Lower leg skin (tissue), 4 donors: Measurements from ENCODE around the gene STX11. TPM values are rescaled to one million over a fixed set of nuclear protein-coding genes. Genes with fewer than 3 reads are reported as not detected.
"Not testable (repeated sequence)": the region's sequence is repeated elsewhere in the genome, so short reads cannot be mapped to it uniquely, and the experiment has no call there.

ENCODE experiments used
- DNase-seq, 2 donors: peaks; one replicate each; pipeline ENCODE4 v3.0.0-alpha.2; 2019; ENCODE audit warnings: low spot score in 2 of 2
- H3K4me3 ChIP-seq: fragments of 200-600 bp; sonication (generic); 2 replicates; pipeline ENCODE4 v1.5.1; 2017; ENCODE audit warnings: mild to moderate bottlenecking, low read depth; ENCODE audit not compliant: poor library complexity, severe bottlenecking
- POLR2A ChIP-seq, 2 donors: fragments of 450-650 bp; IDR thresholded peaks; one replicate each; pipeline ENCODE4 v1.6.1; 2016 to 2017; ENCODE audit warnings: antibody characterized with exemption in 2 of 2, mild to moderate bottlenecking in 1 of 2, moderate library complexity in 1 of 2
- WGBS, 2 donors: methylation state at CpG; one replicate each; pipeline ENCODE4 v1.1.5; 2018; 5-methylcytosine and 5-hydroxymethylcytosine counted together
- intact Hi-C: fragments of 100-400 bp; cut with DNase I; formaldehyde crosslinking; loops from one replicate; pipeline ENCODE4 v1.15.0; 2023; ENCODE audit warnings: low total_unique reads
- total RNA-seq, 4 donors: library from RNA; depleted of rRNA; stranded (reverse); fragments of >200 nt; gene quantifications; one replicate each; pipeline ENCODE4 v1.1.0, GENCODE V29; 2016
- TF ChIP-seq, protein P1 (sequence below), 3 donors: fragments of 450-650 bp; IDR thresholded peaks; one replicate each; pipeline ENCODE4 v1.5.1; 2016; ENCODE audit warnings: antibody characterized with exemption in 3 of 3, mild to moderate bottlenecking in 3 of 3, moderate library complexity in 2 of 3

STX11 gene
- total RNA-seq, 4 donors from 2014 or later = 14.4 to 34.3 (median 19.3) TPM

DNA sequence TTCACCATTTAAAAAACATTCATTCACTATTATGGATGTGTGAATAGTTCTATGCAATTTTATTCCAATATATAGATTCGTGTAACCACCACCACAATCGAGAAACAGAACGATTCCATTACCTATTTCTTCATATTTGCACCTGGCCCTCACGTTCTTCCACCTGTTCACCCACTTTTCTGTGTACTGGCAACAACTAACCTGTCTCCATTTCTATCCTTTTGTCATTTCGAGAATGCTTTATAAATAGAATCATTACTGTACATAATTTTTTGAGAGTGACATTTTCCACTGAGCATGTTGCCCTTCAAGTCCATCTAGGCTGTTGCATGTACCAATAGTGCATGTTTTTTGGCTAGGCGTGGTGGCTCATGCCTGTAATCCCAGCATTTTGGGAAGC lies 23.2 kb upstream of the STX11 start:
- intact Hi-C loops = no loop called here
- 84% methylated on average over 6 of the region's 6 CpGs for WGBS, 2 donors

DNA sequence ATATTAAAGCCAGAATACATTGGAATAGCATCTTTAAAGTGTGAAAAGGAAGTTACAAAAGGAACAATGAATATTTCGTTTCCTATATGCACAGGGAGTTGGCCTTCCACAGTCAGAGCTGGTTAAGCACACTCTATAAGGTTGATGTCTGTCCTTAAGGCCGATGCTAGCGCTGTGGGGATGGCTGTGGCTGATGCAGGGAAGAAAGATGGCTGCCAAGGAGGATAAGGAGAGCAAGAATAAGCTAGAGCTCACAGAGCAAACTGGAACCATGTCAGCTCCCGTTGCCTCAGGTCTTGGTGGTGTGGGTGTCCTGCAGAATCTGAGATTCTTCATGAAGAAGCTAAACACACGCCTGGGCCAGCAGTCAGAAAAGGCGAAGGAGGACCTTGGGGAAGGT lies 20.8 kb upstream of the STX11 start:
- TF ChIP-seq, protein P1, sequence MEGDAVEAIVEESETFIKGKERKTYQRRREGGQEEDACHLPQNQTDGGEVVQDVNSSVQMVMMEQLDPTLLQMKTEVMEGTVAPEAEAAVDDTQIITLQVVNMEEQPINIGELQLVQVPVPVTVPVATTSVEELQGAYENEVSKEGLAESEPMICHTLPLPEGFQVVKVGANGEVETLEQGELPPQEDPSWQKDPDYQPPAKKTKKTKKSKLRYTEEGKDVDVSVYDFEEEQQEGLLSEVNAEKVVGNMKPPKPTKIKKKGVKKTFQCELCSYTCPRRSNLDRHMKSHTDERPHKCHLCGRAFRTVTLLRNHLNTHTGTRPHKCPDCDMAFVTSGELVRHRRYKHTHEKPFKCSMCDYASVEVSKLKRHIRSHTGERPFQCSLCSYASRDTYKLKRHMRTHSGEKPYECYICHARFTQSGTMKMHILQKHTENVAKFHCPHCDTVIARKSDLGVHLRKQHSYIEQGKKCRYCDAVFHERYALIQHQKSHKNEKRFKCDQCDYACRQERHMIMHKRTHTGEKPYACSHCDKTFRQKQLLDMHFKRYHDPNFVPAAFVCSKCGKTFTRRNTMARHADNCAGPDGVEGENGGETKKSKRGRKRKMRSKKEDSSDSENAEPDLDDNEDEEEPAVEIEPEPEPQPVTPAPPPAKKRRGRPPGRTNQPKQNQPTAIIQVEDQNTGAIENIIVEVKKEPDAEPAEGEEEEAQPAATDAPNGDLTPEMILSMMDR (IDR thresholded peaks at IDR 0.05) = no peak
- no peak for TF ChIP-seq POLR2A (IDR thresholded peaks at IDR 0.05)
- no peak overlapping the region for H3K4me3 ChIP-seq
- DNase-seq = no peak
- intact Hi-C loops = no loop called here
- WGBS, 2 donors = 89 to 93% methylated on average over 6 of the region's 6 CpGs

More for the DNA sequence above, 23.2 kb upstream of the STX11 start:
- TF ChIP-seq, protein P1 (IDR thresholded peaks at IDR 0.05) = no peak
- TF ChIP-seq POLR2A (IDR thresholded peaks at IDR 0.05) = no peak
- no peak overlapping the region for H3K4me3 ChIP-seq
- DNase-seq = no peak

DNA sequence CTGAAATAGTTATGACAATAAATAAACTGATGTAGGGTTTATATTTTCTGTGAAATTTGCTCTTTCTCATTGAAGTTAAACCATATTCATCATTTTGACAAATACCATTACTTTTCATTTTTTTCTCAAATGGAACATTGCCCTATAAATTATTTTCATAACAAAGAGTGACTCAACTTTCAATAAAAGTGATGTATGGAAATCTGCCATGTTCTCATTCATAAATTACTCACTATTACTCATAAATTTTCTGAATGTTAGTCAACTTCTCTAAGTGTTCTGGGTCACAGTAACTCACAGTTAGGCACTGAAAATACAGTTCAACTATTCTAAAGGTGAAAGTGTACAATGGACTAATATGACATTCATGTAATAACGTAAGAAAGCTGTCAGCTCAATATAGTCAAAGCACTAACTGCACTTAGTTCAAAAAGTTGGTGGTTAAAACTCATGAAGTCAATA lies 19.0 kb upstream of the STX11 start:
- WGBS, 2 donors = 39 to 44% methylated on average over 1 of the region's 1 CpG
- H3K4me3 ChIP-seq = no peak overlapping the region
- no peak for DNase-seq
- TF ChIP-seq POLR2A (IDR thresholded peaks at IDR 0.05) = no peak
- intact Hi-C loops = no loop called here

DNA sequence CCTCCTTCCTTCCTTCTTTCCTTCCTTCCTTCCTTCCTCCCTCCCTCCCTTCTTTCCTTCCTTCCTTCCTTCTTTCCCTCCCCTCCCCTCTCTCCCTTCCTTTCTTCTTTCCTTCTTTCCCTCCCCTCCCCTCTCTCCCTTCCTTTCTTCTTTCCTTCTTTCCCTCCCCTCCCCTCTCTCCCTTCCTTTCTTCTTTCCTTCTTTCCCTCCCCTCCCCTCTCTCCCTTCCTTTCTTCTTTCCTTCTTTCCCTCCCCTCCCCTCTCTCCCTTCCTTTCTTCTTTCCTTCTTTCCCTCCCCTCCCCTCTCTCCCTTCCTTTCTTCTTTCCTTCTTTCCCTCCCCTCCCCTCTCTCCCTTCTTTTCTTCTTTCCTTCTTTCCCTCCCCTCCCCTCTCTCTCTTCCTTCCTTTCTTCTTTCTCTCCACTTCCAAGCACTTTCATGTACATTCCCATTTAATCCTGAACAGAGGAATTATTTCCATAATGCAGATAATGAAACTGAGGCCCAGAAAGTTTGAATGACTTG lies 18.1 kb upstream of the STX11 start:
- not testable (repeated sequence) for H3K4me3 ChIP-seq

DNA sequence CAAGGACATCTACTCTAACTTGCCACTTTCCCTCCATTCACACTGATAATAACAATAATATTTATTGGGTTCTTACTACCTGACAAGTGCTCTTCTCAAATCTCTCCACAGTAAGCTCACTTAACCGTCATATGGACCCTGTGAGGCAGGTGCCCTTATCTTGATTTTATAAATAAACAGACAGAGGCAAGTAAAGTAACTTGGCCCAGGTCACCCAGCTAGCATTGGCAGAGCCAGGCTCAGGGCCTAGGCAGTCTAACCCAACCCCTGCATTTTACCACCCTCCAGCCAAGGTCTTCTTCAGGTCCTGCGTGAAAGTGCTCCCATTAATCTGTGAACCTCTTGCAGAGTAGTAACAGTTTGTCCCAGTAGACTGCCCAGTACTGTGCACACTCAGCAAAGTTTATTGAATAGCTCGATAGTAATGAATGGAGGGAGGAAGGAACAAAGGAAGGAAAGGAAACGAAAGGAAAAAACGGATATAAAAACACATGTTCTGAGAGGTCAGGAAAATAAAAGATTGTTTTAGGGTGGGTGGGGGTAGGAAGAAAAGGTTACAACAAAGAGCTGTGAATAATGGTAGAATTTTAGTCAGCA lies 17.0 kb upstream of the STX11 start:
- 82 to 84% methylated on average over 5 of the region's 5 CpGs for whole genome bisulfite sequencing, 2 donors
- H3K4me3 ChIP-seq = no peak overlapping the region
- no peak for TF ChIP-seq POLR2A (IDR thresholded peaks at IDR 0.05)
- TF ChIP-seq, protein P1 (IDR thresholded peaks at IDR 0.05) = no peak
- DNase-seq = no peak
- intact Hi-C loops = no loop called here

More for the DNA sequence above, 18.1 kb upstream of the STX11 start:
- intact Hi-C loops, DNase-seq: not testable (repeated sequence)

DNA sequence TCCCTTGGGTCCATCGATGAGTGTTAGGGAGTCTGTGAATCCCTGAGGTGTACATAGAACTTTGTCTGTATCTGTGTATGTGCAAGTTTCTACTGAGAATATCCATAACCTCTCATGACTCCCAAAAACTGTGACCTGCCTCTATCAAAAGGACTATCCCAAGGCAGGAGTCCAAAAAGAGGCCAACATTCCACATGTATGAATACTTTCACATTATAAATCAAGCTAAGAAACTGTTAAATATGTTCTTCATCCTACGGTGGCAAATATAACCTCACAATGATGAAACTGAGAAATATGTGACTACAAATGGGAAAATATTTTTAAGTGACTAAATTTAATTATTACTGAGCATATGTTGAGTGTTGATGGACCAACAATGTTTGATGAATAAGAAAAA lies 16.1 kb upstream of the STX11 start:
- TF ChIP-seq POLR2A (IDR thresholded peaks at IDR 0.05) = no peak
- TF ChIP-seq, protein P1 (IDR thresholded peaks at IDR 0.05) = no peak
- no peak overlapping the region for H3K4me3 ChIP-seq
- intact Hi-C loops = no loop called here
- DNase-seq = no peak
- 68 to 73% methylated on average over 2 of the region's 2 CpGs for WGBS, 2 donors

DNA sequence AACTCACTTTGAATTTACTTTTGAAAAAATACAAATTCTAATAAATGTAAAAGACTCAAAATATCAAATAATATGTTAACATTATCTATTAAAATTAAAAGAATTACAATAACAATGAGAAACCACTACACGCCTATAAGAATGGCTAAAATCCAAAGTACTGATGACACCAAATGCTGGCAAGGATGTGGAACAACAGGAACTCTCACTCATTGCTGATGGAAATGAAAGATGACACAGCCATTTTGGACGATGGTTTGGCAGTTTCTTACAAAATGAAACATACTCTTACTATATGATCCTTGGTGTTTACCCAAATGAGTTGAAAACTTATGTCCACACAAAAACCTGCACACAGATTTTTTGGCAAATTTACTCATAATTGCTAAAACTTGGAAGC lies 15.6 kb upstream of the STX11 start:
- TF ChIP-seq, protein P1 (IDR thresholded peaks at IDR 0.05) = no peak
- no peak for DNase-seq
- WGBS, 2 donors = 48 to 53% methylated on average over 2 of the region's 2 CpGs
- H3K4me3 ChIP-seq = no peak overlapping the region
- intact Hi-C loops = no loop called here
